ENCODE results near the gene CEP57L1. TPM values are rescaled to one million over a fixed set of nuclear protein-coding genes. Genes with fewer than 3 reads are reported as not detected.
"Not testable (repeated sequence)": the region's sequence is repeated elsewhere in the genome, so short reads cannot be mapped to it uniquely, and the experiment has no call there.

Gene CEP57L1
- total RNA-seq, 1 experiment from 2014 or later = 37.6 TPM

DNA sequence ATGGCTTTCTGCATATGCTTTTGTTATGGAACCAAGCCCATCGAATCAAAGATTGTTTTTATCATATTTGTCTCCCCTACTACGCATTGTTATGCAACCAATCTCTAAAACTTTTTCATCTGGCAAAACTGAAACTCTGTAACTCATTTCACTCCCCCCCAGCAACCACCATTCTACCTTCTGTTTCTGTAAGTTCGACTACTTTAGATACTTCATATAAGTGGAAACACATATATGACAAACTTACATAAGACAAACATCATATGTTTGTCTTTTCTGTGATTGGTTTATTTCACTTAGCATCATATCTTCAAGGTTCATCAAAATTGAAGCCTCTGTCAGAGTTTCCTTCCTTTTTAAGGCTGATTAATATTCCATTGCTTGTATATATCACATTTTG is 34.8 kb downstream of the CEP57L1 start:
- ChIA-PET CTCF (no interaction called here), POLR2A (no interaction called here)
- Histone ChIP-seq H3K36me3 (ENCODE audit: control insufficient read depth, insufficient read depth, low read length) (no peaks in the 10 kb centered on the region), H3K27ac (ENCODE audit: low read length) (no peak overlapping the region), H3K4me3 (ENCODE audit: low read depth in 2 of 2, low read length in 2 of 2) (no peak overlapping the region), H3K27me3 (ENCODE audit: control insufficient read depth, insufficient read depth, low read length) (no peaks in the 10 kb centered on the region), H3K9me3 (ENCODE audit: control insufficient read depth, insufficient read depth, low read depth, low read length) (no peaks in the 10 kb centered on the region), H3K4me1 (ENCODE audit: control insufficient read depth, insufficient read depth, low read length) (no peaks in the 10 kb centered on the region)
- TF ChIP-seq, protein P1, sequence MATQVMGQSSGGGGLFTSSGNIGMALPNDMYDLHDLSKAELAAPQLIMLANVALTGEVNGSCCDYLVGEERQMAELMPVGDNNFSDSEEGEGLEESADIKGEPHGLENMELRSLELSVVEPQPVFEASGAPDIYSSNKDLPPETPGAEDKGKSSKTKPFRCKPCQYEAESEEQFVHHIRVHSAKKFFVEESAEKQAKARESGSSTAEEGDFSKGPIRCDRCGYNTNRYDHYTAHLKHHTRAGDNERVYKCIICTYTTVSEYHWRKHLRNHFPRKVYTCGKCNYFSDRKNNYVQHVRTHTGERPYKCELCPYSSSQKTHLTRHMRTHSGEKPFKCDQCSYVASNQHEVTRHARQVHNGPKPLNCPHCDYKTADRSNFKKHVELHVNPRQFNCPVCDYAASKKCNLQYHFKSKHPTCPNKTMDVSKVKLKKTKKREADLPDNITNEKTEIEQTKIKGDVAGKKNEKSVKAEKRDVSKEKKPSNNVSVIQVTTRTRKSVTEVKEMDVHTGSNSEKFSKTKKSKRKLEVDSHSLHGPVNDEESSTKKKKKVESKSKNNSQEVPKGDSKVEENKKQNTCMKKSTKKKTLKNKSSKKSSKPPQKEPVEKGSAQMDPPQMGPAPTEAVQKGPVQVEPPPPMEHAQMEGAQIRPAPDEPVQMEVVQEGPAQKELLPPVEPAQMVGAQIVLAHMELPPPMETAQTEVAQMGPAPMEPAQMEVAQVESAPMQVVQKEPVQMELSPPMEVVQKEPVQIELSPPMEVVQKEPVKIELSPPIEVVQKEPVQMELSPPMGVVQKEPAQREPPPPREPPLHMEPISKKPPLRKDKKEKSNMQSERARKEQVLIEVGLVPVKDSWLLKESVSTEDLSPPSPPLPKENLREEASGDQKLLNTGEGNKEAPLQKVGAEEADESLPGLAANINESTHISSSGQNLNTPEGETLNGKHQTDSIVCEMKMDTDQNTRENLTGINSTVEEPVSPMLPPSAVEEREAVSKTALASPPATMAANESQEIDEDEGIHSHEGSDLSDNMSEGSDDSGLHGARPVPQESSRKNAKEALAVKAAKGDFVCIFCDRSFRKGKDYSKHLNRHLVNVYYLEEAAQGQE (IDR thresholded peaks at IDR 0.05; ENCODE audit: insufficient read depth in 1 of 2, low read depth in 2 of 2, low read length in 1 of 2) = no peak
- no peak for TF ChIP-seq POLR2AphosphoS5 (IDR thresholded peaks at IDR 0.05; ENCODE audit: low read depth, low read length)
- no peak for TF ChIP-seq SIN3A (IDR thresholded peaks at IDR 0.05; ENCODE audit: borderline replicate concordance, insufficient read depth, low read depth, low read length)
- TF ChIP-seq, protein P2, sequence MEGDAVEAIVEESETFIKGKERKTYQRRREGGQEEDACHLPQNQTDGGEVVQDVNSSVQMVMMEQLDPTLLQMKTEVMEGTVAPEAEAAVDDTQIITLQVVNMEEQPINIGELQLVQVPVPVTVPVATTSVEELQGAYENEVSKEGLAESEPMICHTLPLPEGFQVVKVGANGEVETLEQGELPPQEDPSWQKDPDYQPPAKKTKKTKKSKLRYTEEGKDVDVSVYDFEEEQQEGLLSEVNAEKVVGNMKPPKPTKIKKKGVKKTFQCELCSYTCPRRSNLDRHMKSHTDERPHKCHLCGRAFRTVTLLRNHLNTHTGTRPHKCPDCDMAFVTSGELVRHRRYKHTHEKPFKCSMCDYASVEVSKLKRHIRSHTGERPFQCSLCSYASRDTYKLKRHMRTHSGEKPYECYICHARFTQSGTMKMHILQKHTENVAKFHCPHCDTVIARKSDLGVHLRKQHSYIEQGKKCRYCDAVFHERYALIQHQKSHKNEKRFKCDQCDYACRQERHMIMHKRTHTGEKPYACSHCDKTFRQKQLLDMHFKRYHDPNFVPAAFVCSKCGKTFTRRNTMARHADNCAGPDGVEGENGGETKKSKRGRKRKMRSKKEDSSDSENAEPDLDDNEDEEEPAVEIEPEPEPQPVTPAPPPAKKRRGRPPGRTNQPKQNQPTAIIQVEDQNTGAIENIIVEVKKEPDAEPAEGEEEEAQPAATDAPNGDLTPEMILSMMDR (IDR thresholded peaks at IDR 0.05) = no peak
- no peak for TF ChIP-seq TCF7L2 (IDR thresholded peaks at IDR 0.05; ENCODE audit: low read depth, low read length)
- intact Hi-C loops (cut with micrococcal nuclease; ENCODE audit: unreplicated experiment) = no loop called here
- in situ Hi-C loops (cut with HindIII; ENCODE audit: low pct_unique_long_range_greater_than_20kb, low sequenced_read_pairs) = no loop called here
- DNase-seq (ENCODE audit: low read depth, low spot score) = no peak
- no peak for ATAC-seq
- no TSS peak for BruUV-seq (replicated peaks)

DNA sequence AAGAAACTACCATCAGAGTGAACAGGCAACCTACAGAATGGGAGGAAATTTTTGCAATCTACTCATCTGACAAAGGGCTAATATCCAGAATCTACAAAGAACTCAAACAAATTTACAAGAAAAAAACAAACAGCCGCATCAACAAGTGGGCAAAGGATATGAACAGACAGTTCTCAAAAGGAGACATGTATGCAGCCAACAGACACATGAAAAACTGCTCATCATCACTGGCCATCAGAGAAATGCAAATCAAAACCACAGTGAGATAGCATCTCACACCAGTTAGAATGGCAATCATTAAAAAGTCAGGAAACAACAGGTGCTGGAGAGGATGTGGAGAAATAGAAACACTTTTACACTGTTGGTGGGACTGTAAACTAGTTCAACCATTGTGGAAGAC is 40.3 kb downstream of the CEP57L1 start:
- H3K4me3 ChIP-seq (ENCODE audit: low read depth in 2 of 2, low read length in 2 of 2); intact Hi-C loops (cut with micrococcal nuclease; ENCODE audit: unreplicated experiment); H3K36me3 ChIP-seq (ENCODE audit: control insufficient read depth, insufficient read depth, low read length); ATAC-seq; DNase-seq (ENCODE audit: low read depth, low spot score); H3K27me3 ChIP-seq (ENCODE audit: control insufficient read depth, insufficient read depth, low read length); in situ Hi-C loops (cut with HindIII; ENCODE audit: low pct_unique_long_range_greater_than_20kb, low sequenced_read_pairs); BruUV-seq (replicated peaks); POLR2A ChIA-PET; H3K27ac ChIP-seq (ENCODE audit: low read length); H3K4me1 ChIP-seq (ENCODE audit: control insufficient read depth, insufficient read depth, low read length); CTCF ChIA-PET; H3K9me3 ChIP-seq (ENCODE audit: control insufficient read depth, insufficient read depth, low read depth, low read length): not testable (repeated sequence)

GRCh38 chr6:109136039-109136438 is 40.7 kb downstream of the CEP57L1 start:
- ATAC-seq; H3K4me1 ChIP-seq (ENCODE audit: control insufficient read depth, insufficient read depth, low read length); H3K36me3 ChIP-seq (ENCODE audit: control insufficient read depth, insufficient read depth, low read length); CTCF ChIA-PET; H3K27ac ChIP-seq (ENCODE audit: low read length); intact Hi-C loops (cut with micrococcal nuclease; ENCODE audit: unreplicated experiment); in situ Hi-C loops (cut with HindIII; ENCODE audit: low pct_unique_long_range_greater_than_20kb, low sequenced_read_pairs); POLR2A ChIA-PET; H3K4me3 ChIP-seq (ENCODE audit: low read depth in 2 of 2, low read length in 2 of 2); H3K9me3 ChIP-seq (ENCODE audit: control insufficient read depth, insufficient read depth, low read depth, low read length); DNase-seq (ENCODE audit: low read depth, low spot score); H3K27me3 ChIP-seq (ENCODE audit: control insufficient read depth, insufficient read depth, low read length); BruUV-seq (replicated peaks): not testable (repeated sequence)

DNA sequence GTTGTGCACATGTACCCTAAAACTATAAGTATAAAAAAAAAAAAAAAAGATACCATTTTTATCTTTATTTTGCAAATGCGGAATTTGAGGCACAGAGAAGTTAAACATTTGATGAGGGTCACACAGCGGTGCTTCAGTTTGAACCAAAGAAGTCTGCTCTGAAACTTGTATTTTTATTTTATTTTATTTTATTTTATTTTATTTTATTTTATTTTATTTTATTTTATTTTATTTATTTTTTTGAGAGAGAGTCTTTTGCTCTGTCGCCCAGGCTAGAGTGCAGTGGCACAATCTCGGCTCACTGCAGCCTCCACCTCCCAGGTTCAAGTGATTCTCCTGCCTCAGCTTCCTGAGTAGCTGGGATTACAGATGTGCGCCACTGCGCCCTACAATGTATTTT is 41.2 kb downstream of the CEP57L1 start:
- in situ Hi-C loops (cut with HindIII; ENCODE audit: low pct_unique_long_range_greater_than_20kb, low sequenced_read_pairs); H3K4me1 ChIP-seq (ENCODE audit: control insufficient read depth, insufficient read depth, low read length); BruUV-seq (replicated peaks); H3K27me3 ChIP-seq (ENCODE audit: control insufficient read depth, insufficient read depth, low read length); POLR2A ChIA-PET; intact Hi-C loops (cut with micrococcal nuclease; ENCODE audit: unreplicated experiment); CTCF ChIA-PET; ATAC-seq; H3K27ac ChIP-seq (ENCODE audit: low read length); H3K36me3 ChIP-seq (ENCODE audit: control insufficient read depth, insufficient read depth, low read length); DNase-seq (ENCODE audit: low read depth, low spot score); H3K4me3 ChIP-seq (ENCODE audit: low read depth in 2 of 2, low read length in 2 of 2); H3K9me3 ChIP-seq (ENCODE audit: control insufficient read depth, insufficient read depth, low read depth, low read length): not testable (repeated sequence)

Measured in Panc1 (cell line).